Neural cell (in vitro differentiated cells): ENCODE results near the gene TSPEAR. TPM values are rescaled to one million over a fixed set of nuclear protein-coding genes. Genes with fewer than 3 reads are reported as not detected.

Experiments
- H2AFZ ChIP-seq: fragments of 200-600, 300-800 bp; sonication (generic), shearing (Covaris generic); 2 replicates; pipeline ENCODE4 v1.6.0; 2014; ENCODE audit warnings: low read depth, mild to moderate bottlenecking, antibody characterized with exemption, low read length, moderate library complexity
- H3F3A ChIP-seq: fragments of 200-600 bp; shearing (Covaris generic); 2 replicates; pipeline ENCODE4 v1.6.1; 2016; ENCODE audit warnings: mild to moderate bottlenecking, moderate library complexity, mixed read lengths, antibody characterized with exemption, low read length; ENCODE audit not compliant: insufficient read depth, poor library complexity, severe bottlenecking
- H3K27ac ChIP-seq: fragments of 200-600, 300-800 bp; sonication (generic), shearing (Covaris generic); 2 replicates; pipeline ENCODE4 v1.5.1; 2014; ENCODE audit warnings: mild to moderate bottlenecking, low read length, moderate library complexity
- H3K27me3 ChIP-seq: fragments of 300-800, 200-600 bp; sonication (generic), shearing (Covaris generic); 2 replicates; pipeline ENCODE4 v1.6.0; 2014; ENCODE audit warnings: mild to moderate bottlenecking, low read depth, low read length, moderate library complexity; ENCODE audit not compliant: insufficient read depth
- H3K36me3 ChIP-seq: fragments of 300-800, 200-600 bp; sonication (generic), shearing (Covaris generic); 2 replicates; pipeline ENCODE4 v1.5.1; 2014; ENCODE audit warnings: mild to moderate bottlenecking, antibody characterized with exemption, low read length, moderate library complexity; ENCODE audit not compliant: insufficient read depth
- H3K4me2 ChIP-seq: fragments of 300-800, 200-600 bp; sonication (generic), shearing (Covaris generic); 2 replicates; pipeline ENCODE4 v1.6.0; 2014; ENCODE audit warnings: mild to moderate bottlenecking, low read length
- H3K4me3 ChIP-seq: fragments of 300-800, 200-600 bp; sonication (generic), shearing (Covaris generic); 2 replicates; pipeline ENCODE4 v1.5.1; 2014; ENCODE audit warnings: mild to moderate bottlenecking, low read length, moderate library complexity
- H3K79me2 ChIP-seq: fragments of 200-600 bp; shearing (Covaris generic); replicated peaks from 2 replicates; pipeline ENCODE4 v1.6.0; 2014; ENCODE audit warnings: mild to moderate bottlenecking, low read length, moderate library complexity; ENCODE audit not compliant: insufficient read depth
- H3K9ac ChIP-seq: fragments of 300-800, 200-600 bp; sonication (generic), shearing (Covaris generic); 2 replicates; pipeline ENCODE4 v1.6.1; 2016; ENCODE audit warnings: mild to moderate bottlenecking, low read length, mixed read lengths
- H3K9me2 ChIP-seq: fragments of 200-600 bp; shearing (Covaris generic); 2 replicates; pipeline ENCODE4 v1.6.1; 2016; ENCODE audit warnings: mild to moderate bottlenecking, low read length, mixed read lengths; ENCODE audit not compliant: insufficient read depth
- H3K9me3 ChIP-seq: fragments of 200-600, 300-800 bp; sonication (generic), shearing (Covaris generic); 2 replicates; pipeline ENCODE4 v1.6.1; 2016; ENCODE audit warnings: mild to moderate bottlenecking, mixed run types, low read length, moderate library complexity, mixed read lengths
- H4K20me1 ChIP-seq: fragments of 200-600 bp; shearing (Covaris generic); 2 replicates; pipeline ENCODE4 v1.6.1; 2016; ENCODE audit warnings: mild to moderate bottlenecking, mixed run types; ENCODE audit not compliant: insufficient read depth
- EP300 ChIP-seq: fragments of 450-650 bp; conservative IDR thresholded peaks from 2 replicates; pipeline ENCODE4 v1.6.1; 2014; ENCODE audit warnings: antibody characterized with exemption, mild to moderate bottlenecking, moderate library complexity; ENCODE audit not compliant: poor library complexity, severe bottlenecking
- EZH2 ChIP-seq: fragments of 200-600, 300-800 bp; shearing (Covaris generic), sonication (generic); IDR thresholded peaks from 2 replicates; pipeline ENCODE4 v1.6.1; 2014; ENCODE audit warnings: antibody characterized with exemption, low read length, borderline replicate concordance, mild to moderate bottlenecking; ENCODE audit not compliant: insufficient read depth, poor library complexity, severe bottlenecking
- MXI1 ChIP-seq: fragments of 450-650 bp; conservative IDR thresholded peaks from 2 replicates; pipeline ENCODE4 v1.6.1; 2014; ENCODE audit warnings: antibody characterized with exemption, mild to moderate bottlenecking; ENCODE audit not compliant: poor library complexity, severe bottlenecking
- POLR2AphosphoS5 ChIP-seq: IDR thresholded peaks from 2 replicates; pipeline ENCODE4 v1.6.1; 2012
- RAD21 ChIP-seq: fragments of 450-650 bp; conservative IDR thresholded peaks from 2 replicates; pipeline ENCODE4 v1.6.1; 2014; ENCODE audit warnings: antibody characterized with exemption, mild to moderate bottlenecking, moderate library complexity
- SMC3 ChIP-seq: fragments of 450-650 bp; conservative IDR thresholded peaks from 2 replicates; pipeline ENCODE4 v1.6.1; 2014; ENCODE audit warnings: antibody characterized with exemption, mild to moderate bottlenecking, moderate library complexity; ENCODE audit not compliant: poor library complexity
- TAF1 ChIP-seq: IDR thresholded peaks from 2 replicates; pipeline ENCODE4 v1.6.1; 2012; ENCODE audit warnings: low read depth
- polyA plus RNA-seq: library from polyadenylated mRNA; depleted of rRNA; stranded (reverse); fragments of >200 nt; gene quantifications from 2 replicates; pipeline ENCODE4 v1.2.3, GENCODE V29; 2014
- TF ChIP-seq, protein P1 (sequence below): IDR thresholded peaks from 2 replicates; pipeline ENCODE4 v1.6.1; 2012; ENCODE audit warnings: borderline replicate concordance
- TF ChIP-seq, protein P2 (sequence below): fragments of 450-650 bp; IDR thresholded peaks from 2 replicates; pipeline ENCODE4 v1.5.1; 2014; ENCODE audit warnings: antibody characterized with exemption, mild to moderate bottlenecking, moderate library complexity; ENCODE audit not compliant: poor library complexity, severe bottlenecking

Gene TSPEAR
- polyA plus RNA-seq, 1 donor from 2014 or later: 0.19 TPM

DNA sequence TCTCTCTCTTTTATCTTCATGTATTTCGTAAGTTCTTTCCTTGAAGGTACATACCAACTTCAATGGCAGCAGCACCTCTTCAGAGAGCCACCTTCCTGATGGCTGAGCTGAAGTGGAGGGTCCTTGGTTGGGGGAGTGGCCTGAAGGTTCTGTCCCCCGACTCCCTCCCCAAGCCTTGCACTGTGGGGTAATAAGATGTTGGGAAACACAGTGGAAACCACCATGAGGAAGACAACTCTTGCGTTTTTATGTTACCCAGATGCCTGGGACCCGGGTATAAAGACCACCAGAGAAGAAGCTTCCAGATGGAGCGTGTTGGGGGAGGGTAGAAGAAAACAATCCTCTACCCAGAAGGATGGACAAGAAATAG, 52.8 kb downstream of the TSPEAR start:
- TF ChIP-seq EP300 (no peak), POLR2AphosphoS5 (no peak), SMC3 (no peak), RAD21 (no peak), TAF1 (no peak), MXI1 (no peak), EZH2 (no peak)
- TF ChIP-seq, protein P1, sequence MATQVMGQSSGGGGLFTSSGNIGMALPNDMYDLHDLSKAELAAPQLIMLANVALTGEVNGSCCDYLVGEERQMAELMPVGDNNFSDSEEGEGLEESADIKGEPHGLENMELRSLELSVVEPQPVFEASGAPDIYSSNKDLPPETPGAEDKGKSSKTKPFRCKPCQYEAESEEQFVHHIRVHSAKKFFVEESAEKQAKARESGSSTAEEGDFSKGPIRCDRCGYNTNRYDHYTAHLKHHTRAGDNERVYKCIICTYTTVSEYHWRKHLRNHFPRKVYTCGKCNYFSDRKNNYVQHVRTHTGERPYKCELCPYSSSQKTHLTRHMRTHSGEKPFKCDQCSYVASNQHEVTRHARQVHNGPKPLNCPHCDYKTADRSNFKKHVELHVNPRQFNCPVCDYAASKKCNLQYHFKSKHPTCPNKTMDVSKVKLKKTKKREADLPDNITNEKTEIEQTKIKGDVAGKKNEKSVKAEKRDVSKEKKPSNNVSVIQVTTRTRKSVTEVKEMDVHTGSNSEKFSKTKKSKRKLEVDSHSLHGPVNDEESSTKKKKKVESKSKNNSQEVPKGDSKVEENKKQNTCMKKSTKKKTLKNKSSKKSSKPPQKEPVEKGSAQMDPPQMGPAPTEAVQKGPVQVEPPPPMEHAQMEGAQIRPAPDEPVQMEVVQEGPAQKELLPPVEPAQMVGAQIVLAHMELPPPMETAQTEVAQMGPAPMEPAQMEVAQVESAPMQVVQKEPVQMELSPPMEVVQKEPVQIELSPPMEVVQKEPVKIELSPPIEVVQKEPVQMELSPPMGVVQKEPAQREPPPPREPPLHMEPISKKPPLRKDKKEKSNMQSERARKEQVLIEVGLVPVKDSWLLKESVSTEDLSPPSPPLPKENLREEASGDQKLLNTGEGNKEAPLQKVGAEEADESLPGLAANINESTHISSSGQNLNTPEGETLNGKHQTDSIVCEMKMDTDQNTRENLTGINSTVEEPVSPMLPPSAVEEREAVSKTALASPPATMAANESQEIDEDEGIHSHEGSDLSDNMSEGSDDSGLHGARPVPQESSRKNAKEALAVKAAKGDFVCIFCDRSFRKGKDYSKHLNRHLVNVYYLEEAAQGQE: no peak
- TF ChIP-seq, protein P2, sequence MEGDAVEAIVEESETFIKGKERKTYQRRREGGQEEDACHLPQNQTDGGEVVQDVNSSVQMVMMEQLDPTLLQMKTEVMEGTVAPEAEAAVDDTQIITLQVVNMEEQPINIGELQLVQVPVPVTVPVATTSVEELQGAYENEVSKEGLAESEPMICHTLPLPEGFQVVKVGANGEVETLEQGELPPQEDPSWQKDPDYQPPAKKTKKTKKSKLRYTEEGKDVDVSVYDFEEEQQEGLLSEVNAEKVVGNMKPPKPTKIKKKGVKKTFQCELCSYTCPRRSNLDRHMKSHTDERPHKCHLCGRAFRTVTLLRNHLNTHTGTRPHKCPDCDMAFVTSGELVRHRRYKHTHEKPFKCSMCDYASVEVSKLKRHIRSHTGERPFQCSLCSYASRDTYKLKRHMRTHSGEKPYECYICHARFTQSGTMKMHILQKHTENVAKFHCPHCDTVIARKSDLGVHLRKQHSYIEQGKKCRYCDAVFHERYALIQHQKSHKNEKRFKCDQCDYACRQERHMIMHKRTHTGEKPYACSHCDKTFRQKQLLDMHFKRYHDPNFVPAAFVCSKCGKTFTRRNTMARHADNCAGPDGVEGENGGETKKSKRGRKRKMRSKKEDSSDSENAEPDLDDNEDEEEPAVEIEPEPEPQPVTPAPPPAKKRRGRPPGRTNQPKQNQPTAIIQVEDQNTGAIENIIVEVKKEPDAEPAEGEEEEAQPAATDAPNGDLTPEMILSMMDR: no peak
- no peak overlapping the region for H3K4me2 ChIP-seq

DNA sequence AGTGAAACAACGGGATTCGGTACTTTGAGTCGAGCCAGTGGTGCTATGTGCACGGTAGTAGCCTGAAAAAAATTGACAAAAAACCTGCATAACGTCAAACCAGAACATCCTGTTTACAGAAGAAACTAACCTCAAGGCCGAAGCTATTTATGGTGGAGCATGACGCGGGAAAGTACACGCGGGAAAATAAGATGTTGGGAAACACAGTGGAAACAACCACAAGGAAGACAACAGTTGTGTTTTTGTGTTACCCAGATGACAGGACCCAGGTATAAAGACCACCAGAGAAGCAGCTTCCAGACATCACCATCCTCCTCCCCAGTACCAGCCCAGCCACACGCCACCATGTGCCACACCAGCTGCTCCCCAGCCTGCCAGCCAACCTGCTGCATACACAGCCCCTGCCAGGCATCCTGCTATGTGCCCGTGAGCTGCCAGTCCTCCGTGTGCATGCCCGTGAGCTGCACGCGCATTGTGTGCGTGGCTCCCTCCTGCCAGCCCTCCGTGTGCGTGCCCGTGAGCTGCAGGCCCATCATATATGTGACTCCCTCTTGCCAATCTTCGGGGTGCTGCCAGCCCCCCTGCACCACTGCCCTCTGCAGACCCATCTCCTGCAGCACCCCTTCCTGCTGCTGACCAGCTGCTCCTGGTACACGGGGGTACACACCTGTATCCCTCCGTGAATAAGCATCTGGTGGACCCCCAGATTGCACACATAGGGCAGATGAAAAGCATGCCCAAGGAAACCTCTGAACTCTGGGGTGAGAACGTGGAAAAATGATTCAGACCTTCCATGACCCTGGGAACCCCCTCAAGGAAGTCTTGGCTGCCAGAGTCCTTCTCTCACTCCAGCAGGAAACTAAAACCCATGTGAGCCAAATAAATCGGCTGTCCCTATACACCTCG, 53.5 kb downstream of the TSPEAR start, which contains the start of gene KRTAP12-3:
Gene KRTAP12-3, plus strand, starts transcription at position 298 of the 906 bp plus-strand sequence. Its CDS starts 48 bp downstream, at position 346.
- no peaks in the 10 kb centered on the region for H3K9me3 ChIP-seq
- H3K27ac ChIP-seq: no peak within 1 kb of the TSS
- no peaks in the 10 kb centered on the region for H4K20me1 ChIP-seq
- no peak within 1 kb of the TSS for H3K4me2 ChIP-seq
- no peaks in the 10 kb centered on the region for H3K27me3 ChIP-seq
- no peak within 1 kb of the TSS for H3K9ac ChIP-seq
- H3K9me2 ChIP-seq: no peaks in the 10 kb centered on the region
- no peaks in the 10 kb centered on the region for H3K36me3 ChIP-seq
- TF ChIP-seq POLR2AphosphoS5 (no peak), TAF1 (no peak), EZH2 (no peak), RAD21 (no peak), MXI1 (no peak), EP300 (no peak), SMC3 (no peak)
- TF ChIP-seq, protein P1: no peak
- TF ChIP-seq, protein P2: no peak
- H3K79me2 ChIP-seq: no peaks in the 10 kb centered on the region
- H3K4me3 ChIP-seq: no peak within 1 kb of the TSS
- H3F3A ChIP-seq: no peaks in the 10 kb centered on the region
- no peak within 1 kb of the TSS for H2AFZ ChIP-seq

More for the DNA sequence above, 52.8 kb downstream of the TSPEAR start:
- Histone ChIP-seq H3F3A (no peaks in the 10 kb centered on the region), H3K27me3 (no peaks in the 10 kb centered on the region), H3K9me2 (no peaks in the 10 kb centered on the region), H2AFZ (no peak overlapping the region), H3K27ac (no peak overlapping the region), H3K9ac (no peak overlapping the region), H3K4me3 (no peak overlapping the region), H3K79me2 (no peaks in the 10 kb centered on the region), H4K20me1 (no peaks in the 10 kb centered on the region), H3K9me3 (no peaks in the 10 kb centered on the region), H3K36me3 (no peaks in the 10 kb centered on the region)
